Upper lobe of left lung (tissue), 6 donors: ENCODE data around the gene DOCK7. TPM values are rescaled to one million over a fixed set of nuclear protein-coding genes. Genes with fewer than 3 reads are reported as not detected.
A peak's percentile ranks its signal among the peaks of the same experiment; 100 is the strongest.

Source experiments
- ATAC-seq, 2 donors: fragments of 200-7000 bp; cut with Tn5 transposase; one replicate each; pipeline ENCODE4 v1.9.1; 2022; ENCODE audit warnings: mild to moderate bottlenecking in 2 of 2, moderate library complexity in 2 of 2; ENCODE audit not compliant: low FRiP score in 2 of 2
- DNase-seq, 2 donors: peaks; one replicate each; pipeline ENCODE4 v3.0.0-alpha.2; 2019 to 2020
- H3K27ac ChIP-seq, 4 donors: fragments of 200-600 bp; sonication (generic); one replicate each; pipeline ENCODE4 v1.5.1; 2016 to 2019
- H3K27me3 ChIP-seq, 4 donors: fragments of 200-600 bp; sonication (generic); one replicate each; pipeline ENCODE4 v1.5.1; 2017 to 2019
- H3K36me3 ChIP-seq, 4 donors: fragments of 200-600 bp; sonication (generic); one replicate each; pipeline ENCODE4 v1.5.1; 2016 to 2019
- H3K4me1 ChIP-seq, 4 donors: fragments of 200-600 bp; sonication (generic); one replicate each; pipeline ENCODE4 v1.5.1; 2018 to 2019
- H3K4me3 ChIP-seq, 4 donors: fragments of 200-600 bp; sonication (generic); one replicate each; pipeline ENCODE4 v1.5.1; 2017 to 2019; ENCODE audit warnings: mild to moderate bottlenecking in 2 of 4, moderate library complexity in 1 of 4
- H3K9me3 ChIP-seq, 4 donors: fragments of 200-600 bp; sonication (generic); one replicate each; pipeline ENCODE4 v1.5.1; 2018 to 2019
- EP300 ChIP-seq, 4 donors: sonication (generic); formaldehyde crosslinking; IDR thresholded peaks; one replicate each; pipeline ENCODE4 v1.5.1; 2017; ENCODE audit warnings: antibody characterized with exemption in 4 of 4, control low read depth in 2 of 4
- POLR2A ChIP-seq, 4 donors: fragments of 450-650 bp; IDR thresholded peaks; one replicate each; pipeline ENCODE4 v1.5.1; 2016 to 2017; ENCODE audit warnings: antibody characterized with exemption in 4 of 4, mild to moderate bottlenecking in 2 of 4
- POLR2AphosphoS5 ChIP-seq, 2 donors: sonication (generic); formaldehyde crosslinking; IDR thresholded peaks; one replicate each; pipeline ENCODE4 v1.5.1; 2017; ENCODE audit warnings: antibody characterized with exemption in 2 of 2
- WGBS, 2 donors: methylation state at CpG; one replicate each; pipeline ENCODE4 v1.1.5; 2017 to 2018; 5-methylcytosine and 5-hydroxymethylcytosine counted together
- total RNA-seq, 6 donors: library from RNA; depleted of rRNA in 4 of 6; stranded (reverse); fragments of >200 nt in 4 of 6; gene quantifications; one replicate each; pipeline versions ENCODE4 v1.1.0 to v1.2.1, GENCODE V29; 2016 to 2021
- TF ChIP-seq, protein P1 (sequence below), 6 experiments: fragments of 450-650 bp in 4 of 6; fragments of 200-600 bp in 2 of 6; sonication (generic) in 2 of 6; IDR thresholded peaks; one replicate each; pipeline ENCODE4 v1.5.1; 2016 to 2019; ENCODE audit warnings: antibody characterized with exemption in 6 of 6
- donor health status: DM: no; HTN: no; CAD: no; lungs with moderate emphysema.
- donor health status: DM: no; HTN: yes; CAD: no; lungs with severe emphysema.

Gene DOCK7
- total RNA-seq, 6 donors from 2014 or later = 19.4 to 31.9 (median 26.4) TPM

DNA sequence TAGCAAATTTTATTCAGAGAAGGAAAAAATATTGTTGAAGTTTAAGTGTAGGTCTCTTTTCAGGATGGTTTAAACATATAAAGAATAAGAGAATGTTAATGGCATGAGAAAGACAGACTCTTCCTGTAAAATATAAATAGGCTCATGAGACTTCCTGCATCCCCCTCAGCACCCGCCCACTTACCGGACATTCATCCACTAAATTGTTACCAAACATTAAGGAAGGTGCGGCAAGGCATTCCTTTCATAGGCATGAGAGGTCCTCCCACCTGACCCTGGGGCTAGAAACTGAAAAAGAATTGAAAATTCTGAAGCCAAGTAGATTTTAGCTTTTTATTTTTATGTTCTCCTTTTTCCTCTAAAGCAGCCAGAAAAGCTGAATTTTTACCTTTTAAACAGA, 261.9 kb downstream of the DOCK7 start:
- TF ChIP-seq POLR2AphosphoS5 (IDR thresholded peaks at IDR 0.05) = no peak
- TF ChIP-seq, protein P1, sequence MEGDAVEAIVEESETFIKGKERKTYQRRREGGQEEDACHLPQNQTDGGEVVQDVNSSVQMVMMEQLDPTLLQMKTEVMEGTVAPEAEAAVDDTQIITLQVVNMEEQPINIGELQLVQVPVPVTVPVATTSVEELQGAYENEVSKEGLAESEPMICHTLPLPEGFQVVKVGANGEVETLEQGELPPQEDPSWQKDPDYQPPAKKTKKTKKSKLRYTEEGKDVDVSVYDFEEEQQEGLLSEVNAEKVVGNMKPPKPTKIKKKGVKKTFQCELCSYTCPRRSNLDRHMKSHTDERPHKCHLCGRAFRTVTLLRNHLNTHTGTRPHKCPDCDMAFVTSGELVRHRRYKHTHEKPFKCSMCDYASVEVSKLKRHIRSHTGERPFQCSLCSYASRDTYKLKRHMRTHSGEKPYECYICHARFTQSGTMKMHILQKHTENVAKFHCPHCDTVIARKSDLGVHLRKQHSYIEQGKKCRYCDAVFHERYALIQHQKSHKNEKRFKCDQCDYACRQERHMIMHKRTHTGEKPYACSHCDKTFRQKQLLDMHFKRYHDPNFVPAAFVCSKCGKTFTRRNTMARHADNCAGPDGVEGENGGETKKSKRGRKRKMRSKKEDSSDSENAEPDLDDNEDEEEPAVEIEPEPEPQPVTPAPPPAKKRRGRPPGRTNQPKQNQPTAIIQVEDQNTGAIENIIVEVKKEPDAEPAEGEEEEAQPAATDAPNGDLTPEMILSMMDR (IDR thresholded peaks at IDR 0.05) = no peak
- no peak for TF ChIP-seq POLR2A (IDR thresholded peaks at IDR 0.05)
- no peak for TF ChIP-seq EP300 (IDR thresholded peaks at IDR 0.05)
- H3K4me3 ChIP-seq = no peak overlapping the region

GRCh38 chr1:62425041-62425440, 263.1 kb downstream of the DOCK7 start:
- no peak for ATAC-seq
- Histone ChIP-seq H3K4me1 (no peaks in the 10 kb centered on the region), H3K27ac (no peak overlapping the region), H3K36me3 (no peaks in the 10 kb centered on the region), H3K9me3 (no peaks in the 10 kb centered on the region), H3K27me3 (no peaks in the 10 kb centered on the region), H3K4me3 (no peak overlapping the region)
- no peak for DNase-seq
- 83 to 85% methylated on average over 5 of the region's 5 CpGs for WGBS, 2 donors
- no peak for TF ChIP-seq POLR2AphosphoS5 (IDR thresholded peaks at IDR 0.05)
- no peak for TF ChIP-seq EP300 (IDR thresholded peaks at IDR 0.05)
- TF ChIP-seq, protein P1 (IDR thresholded peaks at IDR 0.05) = no peak
- no peak for TF ChIP-seq POLR2A (IDR thresholded peaks at IDR 0.05)

More for the DNA sequence above, 261.9 kb downstream of the DOCK7 start:
- Histone ChIP-seq H3K9me3 (no peaks in the 10 kb centered on the region), H3K4me1 (no peaks in the 10 kb centered on the region), H3K36me3 (no peaks in the 10 kb centered on the region), H3K27me3 (no peaks in the 10 kb centered on the region), H3K27ac (no peak overlapping the region)
- DNase-seq = no peak
- WGBS, 2 donors = 21 to 26% methylated on average over 3 of the region's 3 CpGs
- ATAC-seq = no peak

DNA sequence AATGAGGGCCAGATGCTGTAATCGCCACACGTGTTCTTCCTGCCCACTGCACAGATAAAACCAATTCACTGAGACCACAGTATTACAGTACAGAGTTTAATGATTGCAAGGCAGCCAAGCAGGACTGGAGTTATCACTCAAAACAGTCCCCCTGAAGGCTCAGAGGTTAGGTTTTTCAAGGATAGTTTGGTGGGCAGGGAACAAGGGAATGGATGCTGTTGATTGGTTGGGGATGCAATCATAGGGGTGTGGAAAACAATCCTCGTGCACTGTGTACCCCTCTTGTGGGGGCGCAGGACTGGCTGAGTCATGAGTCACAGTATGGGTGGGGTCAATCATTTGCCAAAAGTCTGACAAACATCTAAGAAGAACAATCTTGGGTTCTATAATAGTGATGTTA, 263.8 kb downstream of the DOCK7 start:
- WGBS, 2 donors = 76 to 78% methylated on average over 4 of the region's 4 CpGs
- H3K4me3 ChIP-seq = no peak overlapping the region
- H3K4me1 ChIP-seq = no peaks in the 10 kb centered on the region
- H3K36me3 ChIP-seq = no peaks in the 10 kb centered on the region
- no peak for DNase-seq
- TF ChIP-seq, protein P1 (IDR thresholded peaks at IDR 0.05) = no peak
- TF ChIP-seq POLR2A (IDR thresholded peaks at IDR 0.05) (no peak), EP300 (IDR thresholded peaks at IDR 0.05) (no peak), POLR2AphosphoS5 (IDR thresholded peaks at IDR 0.05) (no peak)
- no peaks in the 10 kb centered on the region for H3K9me3 ChIP-seq
- no peak overlapping the region for H3K27ac ChIP-seq
- peak in 1 of 2 donors; percentile 66 for ATAC-seq
- H3K27me3 ChIP-seq = no peaks in the 10 kb centered on the region

DNA sequence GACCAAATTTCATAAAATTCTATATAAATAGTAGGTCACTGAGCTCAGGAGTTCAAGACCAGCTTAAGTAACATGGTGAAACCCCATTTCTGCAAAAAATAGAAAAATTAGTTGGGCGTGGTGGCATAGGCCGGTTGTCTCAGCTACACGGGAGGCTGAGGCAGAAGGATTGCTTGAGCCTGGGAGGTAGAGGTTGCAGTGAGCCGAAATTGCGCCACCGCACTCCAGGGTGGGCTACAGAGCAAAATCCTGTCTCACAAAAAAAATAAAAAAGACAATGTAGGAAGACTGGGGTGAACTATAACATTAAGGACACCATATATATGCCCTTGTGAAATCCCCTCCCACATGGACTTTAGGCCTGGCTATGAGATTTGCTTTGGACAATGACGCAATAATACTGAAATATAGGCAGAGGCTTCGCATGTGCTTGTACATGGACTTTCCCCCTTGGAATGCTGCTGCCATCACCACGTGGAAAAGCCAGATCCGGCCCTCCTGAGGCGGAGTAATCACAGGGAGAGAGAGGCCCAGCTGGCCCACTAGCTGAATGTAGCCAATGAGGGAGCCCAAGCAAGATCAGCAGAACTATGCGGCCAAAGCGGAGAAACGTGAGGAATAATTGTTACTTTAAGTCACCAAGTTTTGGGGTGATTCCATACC, 264.5 kb downstream of the DOCK7 start:
- WGBS, 2 donors = 94 to 96% methylated on average over 14 of the region's 14 CpGs
- H3K9me3 ChIP-seq = no peaks in the 10 kb centered on the region
- H3K27me3 ChIP-seq = no peaks in the 10 kb centered on the region
- no peaks in the 10 kb centered on the region for H3K4me1 ChIP-seq
- no peaks in the 10 kb centered on the region for H3K36me3 ChIP-seq
- H3K4me3 ChIP-seq = no peak overlapping the region
- TF ChIP-seq POLR2AphosphoS5 (IDR thresholded peaks at IDR 0.05) = no peak
- no peak for TF ChIP-seq POLR2A (IDR thresholded peaks at IDR 0.05)
- TF ChIP-seq, protein P1 (IDR thresholded peaks at IDR 0.05) = no peak
- TF ChIP-seq EP300 (IDR thresholded peaks at IDR 0.05) = no peak
- no peak for DNase-seq
- no peak overlapping the region for H3K27ac ChIP-seq
- peak in 1 of 2 donors; percentile 37 for ATAC-seq

DNA sequence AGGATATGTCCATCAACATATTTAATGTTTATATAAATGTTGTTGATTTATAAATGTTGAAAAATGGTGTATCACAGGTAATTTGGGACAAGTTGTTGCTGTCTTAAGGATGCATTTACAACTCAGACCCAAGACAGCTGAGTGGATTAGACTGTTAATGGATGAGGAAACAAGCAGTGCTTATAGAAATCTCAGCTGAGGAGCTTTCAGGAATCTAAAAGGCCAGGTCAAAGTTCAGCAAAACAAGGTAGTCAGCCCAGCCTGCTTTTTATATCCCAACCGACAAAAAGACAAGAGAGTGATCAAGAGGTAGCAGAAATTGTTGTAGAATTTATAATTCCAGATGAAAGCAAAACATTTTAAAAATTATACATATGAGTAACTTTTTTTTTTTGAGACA, 268.0 kb downstream of the DOCK7 start:
- H3K9me3 ChIP-seq = no peaks in the 10 kb centered on the region
- ATAC-seq = no peak
- no peak overlapping the region for H3K4me3 ChIP-seq
- WGBS, 2 donors = 79 to 80% methylated on average over 1 of the region's 1 CpG
- H3K27ac ChIP-seq = no peak overlapping the region
- H3K4me1 ChIP-seq = no peaks in the 10 kb centered on the region
- TF ChIP-seq POLR2A (IDR thresholded peaks at IDR 0.05) = no peak
- TF ChIP-seq EP300 (IDR thresholded peaks at IDR 0.05) = no peak
- TF ChIP-seq, protein P1 (IDR thresholded peaks at IDR 0.05) = no peak
- TF ChIP-seq POLR2AphosphoS5 (IDR thresholded peaks at IDR 0.05) = no peak
- no peak for DNase-seq
- no peaks in the 10 kb centered on the region for H3K36me3 ChIP-seq
- no peaks in the 10 kb centered on the region for H3K27me3 ChIP-seq
